ENCODE measurements around the gene MRAP.
"Not testable (repeated sequence)": the region's sequence is repeated elsewhere in the genome, so short reads cannot be mapped to it uniquely, and the experiment has no call there.

The MRAP gene

DNA sequence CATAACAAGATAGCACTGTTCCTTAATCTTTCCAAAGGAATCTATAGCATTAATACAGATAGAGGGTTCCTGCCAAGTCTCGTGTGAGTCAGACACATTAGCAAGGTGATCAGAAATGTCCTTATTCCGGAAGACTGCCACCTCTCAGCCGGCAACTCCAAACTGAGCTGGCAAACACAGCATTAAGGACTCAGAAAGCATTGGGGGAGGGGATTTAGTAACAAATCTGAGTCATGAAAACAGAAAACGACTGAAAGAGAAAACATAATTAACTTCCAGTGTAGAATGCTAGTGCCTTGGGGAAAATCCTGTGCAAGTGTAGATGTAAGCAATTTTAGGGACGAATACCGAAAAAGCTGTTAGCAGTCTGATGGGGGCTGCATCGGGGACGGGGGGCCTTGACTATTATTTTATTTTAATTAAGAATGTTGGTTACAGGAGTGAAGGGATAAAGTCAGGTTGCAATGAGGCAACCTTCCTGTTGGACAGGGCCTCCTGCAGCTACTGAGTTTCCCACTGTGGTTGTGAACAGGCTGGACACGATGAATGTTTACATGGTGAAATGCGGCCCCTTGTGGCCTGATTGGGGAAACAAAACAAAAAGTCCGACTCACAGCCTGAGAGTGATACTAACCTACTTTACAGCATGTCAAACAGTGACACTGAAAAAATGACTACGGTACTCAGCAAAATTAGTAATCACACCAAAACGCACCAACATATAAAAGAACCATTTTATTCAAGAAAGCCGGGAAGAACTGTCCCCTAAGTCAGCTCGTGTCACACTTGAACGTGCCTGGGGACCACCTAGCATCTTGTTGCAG, 40.5 kb upstream of the MRAP start:
- TF ChIP-seq CTCF (IDR thresholded peaks at IDR 0.05; ENCODE audit: borderline replicate concordance, insufficient read depth, low read depth, low read length): peak; percentile 58; the same call in 1 of the 2 replicates
- no peak overlapping the region for H3K4me3 ChIP-seq (ENCODE audit: low read depth, low read length)

DNA sequence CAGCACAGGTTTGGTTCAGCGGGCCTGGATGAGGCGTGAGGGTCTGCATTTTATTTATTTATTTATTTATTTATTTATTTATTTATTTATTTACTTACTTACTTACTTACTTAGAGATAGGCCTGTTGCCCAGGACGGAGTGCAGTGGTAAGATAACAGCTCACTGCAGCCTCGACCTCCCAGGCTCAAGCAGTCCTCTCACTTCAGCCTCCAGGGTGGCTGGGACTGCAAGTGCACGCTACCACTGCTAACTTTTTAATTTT, 39.9 kb upstream of the MRAP start:
- H3K4me3 ChIP-seq (ENCODE audit: low read depth, low read length): not testable (repeated sequence)

DNA sequence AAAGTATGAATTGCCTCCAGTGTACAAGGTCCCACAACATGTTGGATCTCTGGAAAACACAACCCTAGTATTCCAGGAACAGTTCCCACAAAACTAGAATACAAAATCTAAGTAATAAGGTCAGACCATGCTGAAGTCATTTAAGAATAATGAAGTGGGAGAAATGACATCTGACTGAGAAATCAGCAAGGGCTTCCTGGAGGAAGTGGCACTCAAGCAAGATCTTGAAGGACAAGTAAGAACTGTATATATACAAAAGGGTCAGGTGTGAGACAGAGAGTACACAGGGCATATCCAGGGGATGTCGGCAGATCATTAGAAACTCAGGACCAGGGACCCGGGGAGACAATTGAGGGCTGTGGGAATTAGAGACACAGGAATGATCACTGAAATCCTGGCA, 38.5 kb upstream of the MRAP start:
- no peak overlapping the region for H3K4me3 ChIP-seq (ENCODE audit: low read depth, low read length)

DNA sequence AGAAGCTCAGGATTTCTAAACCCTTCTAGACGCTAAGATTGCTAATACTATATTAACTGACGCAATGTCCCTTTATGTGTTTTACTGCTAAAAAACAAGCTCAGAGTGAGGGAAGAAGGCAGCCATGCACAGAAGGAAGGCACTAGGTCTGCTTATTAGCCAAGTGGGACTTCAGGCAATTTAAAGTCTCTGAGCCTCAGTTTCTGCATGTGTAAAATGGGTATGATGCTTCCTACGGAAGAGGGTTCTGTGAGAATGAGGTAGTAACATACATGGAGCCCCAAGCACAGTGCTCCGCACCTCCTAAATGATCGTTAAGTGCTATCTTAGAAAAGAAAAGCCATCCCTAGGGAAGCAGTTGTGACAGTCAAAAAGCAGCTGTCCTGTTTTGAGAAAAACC, 36.7 kb upstream of the MRAP start:
- no peak for TF ChIP-seq CTCF (IDR thresholded peaks at IDR 0.05; ENCODE audit: borderline replicate concordance, insufficient read depth, low read depth, low read length)
- H3K4me3 ChIP-seq (ENCODE audit: low read depth, low read length): no peak overlapping the region

More for the DNA sequence above, 38.5 kb upstream of the MRAP start:
- no peak for TF ChIP-seq CTCF (IDR thresholded peaks at IDR 0.05; ENCODE audit: borderline replicate concordance, insufficient read depth, low read depth, low read length)

DNA sequence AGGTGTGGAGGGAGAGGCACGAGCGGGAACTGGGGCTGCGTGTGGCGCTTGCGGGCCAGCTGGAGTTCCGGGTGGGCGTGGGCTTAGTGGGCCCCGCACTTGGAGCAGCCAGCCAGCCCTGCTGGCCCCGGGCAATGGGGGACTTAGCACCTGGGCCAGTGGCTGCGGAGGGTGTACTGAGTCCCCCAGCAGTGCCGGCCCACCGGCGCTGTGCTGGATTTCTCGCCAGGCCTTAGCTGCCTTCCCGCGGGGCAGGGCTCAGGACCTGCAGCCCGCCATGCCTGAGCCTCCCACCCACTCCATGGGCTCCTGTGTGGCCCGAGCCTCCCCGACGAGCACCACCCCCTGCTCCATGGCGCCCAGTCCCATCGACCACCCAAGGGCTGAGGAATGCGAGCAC, 33.3 kb upstream of the MRAP start:
- not testable (repeated sequence) for H3K4me3 ChIP-seq (ENCODE audit: low read depth, low read length)

- TF ChIP-seq CTCF (IDR thresholded peaks at IDR 0.05; ENCODE audit: borderline replicate concordance, insufficient read depth, low read depth, low read length): no peak
- H3K4me3 ChIP-seq (ENCODE audit: low read depth, low read length): no peak overlapping the region
Measured at GRCh38 chr21:32270748-32271147, 27.9 kb upstream of the MRAP start.

DNA sequence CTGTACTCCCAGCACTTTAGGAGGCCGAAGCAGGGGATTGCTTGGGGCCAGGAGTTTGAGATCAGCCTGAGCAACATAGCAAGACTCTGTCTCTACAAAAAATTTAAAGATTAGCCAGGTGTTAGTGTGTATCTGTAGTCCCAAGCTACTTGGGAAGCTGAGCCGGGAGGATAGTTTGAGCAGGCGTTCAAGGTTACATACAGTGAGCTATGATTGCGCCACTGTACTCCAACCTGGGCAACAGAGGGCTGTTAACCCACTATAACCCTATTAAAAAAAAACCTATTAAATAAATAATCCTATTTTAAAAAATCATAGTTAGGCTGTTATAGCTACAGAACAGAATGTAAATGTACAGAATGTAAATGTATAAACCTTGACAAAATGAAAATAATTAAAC, 22.0 kb upstream of the MRAP start:
- no peak for TF ChIP-seq CTCF (IDR thresholded peaks at IDR 0.05; ENCODE audit: borderline replicate concordance, insufficient read depth, low read depth, low read length)
- H3K4me3 ChIP-seq (ENCODE audit: low read depth, low read length): no peak overlapping the region

GRCh38 chr21:32278103-32278502, 20.6 kb upstream of the MRAP start:
- H3K4me3 ChIP-seq (ENCODE audit: low read depth, low read length): peak overlapping the region; percentile 93
- TF ChIP-seq CTCF (IDR thresholded peaks at IDR 0.05; ENCODE audit: borderline replicate concordance, insufficient read depth, low read depth, low read length): no peak
